NCI-H2196 treated with DMSO at 0.1 percent for 48 hours (cell line): ENCODE data around the gene PRDM16.

Source experiments
- DNase-seq: peaks from one replicate; lab custom pipeline; 2025; ENCODE audit not compliant: unreplicated experiment; lab: John Stamatoyannopoulos, UW

Gene PRDM16

GRCh38 chr1:3196577-3197245 is 127.7 kb downstream of the PRDM16 start:
- no peak for DNase-seq

- DNase-seq: no peak
Observed at GRCh38 chr1:3197781-3198316, 128.8 kb downstream of the PRDM16 start.

- no peak for DNase-seq
Observed at GRCh38 chr1:3198371-3199271, 129.6 kb downstream of the PRDM16 start.

GRCh38 chr1:3204725-3205124 is 135.7 kb downstream of the PRDM16 start:
- no peak for DNase-seq

GRCh38 chr1:3205815-3206214 is 136.8 kb downstream of the PRDM16 start:
- no peak for DNase-seq

- DNase-seq: no peak
Observed at GRCh38 chr1:3206696-3207095, 137.7 kb downstream of the PRDM16 start.

- no peak for DNase-seq
Observed at GRCh38 chr1:3207217-3207848, 138.3 kb downstream of the PRDM16 start.

- no peak for DNase-seq
Observed at GRCh38 chr1:3208819-3209200, 139.8 kb downstream of the PRDM16 start.

- no peak for DNase-seq
Observed at GRCh38 chr1:3209201-3209600, 140.2 kb downstream of the PRDM16 start.

- DNase-seq: no peak
Observed at GRCh38 chr1:3211582-3212375, 142.8 kb downstream of the PRDM16 start.

GRCh38 chr1:3212453-3213355 is 143.7 kb downstream of the PRDM16 start:
- no peak for DNase-seq

- DNase-seq: no peak
Observed at GRCh38 chr1:3213730-3214129, 144.7 kb downstream of the PRDM16 start.

GRCh38 chr1:3215198-3216014 is 146.4 kb downstream of the PRDM16 start:
- no peak for DNase-seq

GRCh38 chr1:3216015-3216391 is 147.0 kb downstream of the PRDM16 start:
- DNase-seq: no peak

GRCh38 chr1:3217181-3217641 is 148.2 kb downstream of the PRDM16 start:
- no peak for DNase-seq

- DNase-seq: no peak
Observed at GRCh38 chr1:3217979-3218679, 149.1 kb downstream of the PRDM16 start.

GRCh38 chr1:3219005-3219790 is 150.2 kb downstream of the PRDM16 start:
- DNase-seq: no peak
